ENCODE measurements around the gene ARIH1.

The ARIH1 gene

DNA sequence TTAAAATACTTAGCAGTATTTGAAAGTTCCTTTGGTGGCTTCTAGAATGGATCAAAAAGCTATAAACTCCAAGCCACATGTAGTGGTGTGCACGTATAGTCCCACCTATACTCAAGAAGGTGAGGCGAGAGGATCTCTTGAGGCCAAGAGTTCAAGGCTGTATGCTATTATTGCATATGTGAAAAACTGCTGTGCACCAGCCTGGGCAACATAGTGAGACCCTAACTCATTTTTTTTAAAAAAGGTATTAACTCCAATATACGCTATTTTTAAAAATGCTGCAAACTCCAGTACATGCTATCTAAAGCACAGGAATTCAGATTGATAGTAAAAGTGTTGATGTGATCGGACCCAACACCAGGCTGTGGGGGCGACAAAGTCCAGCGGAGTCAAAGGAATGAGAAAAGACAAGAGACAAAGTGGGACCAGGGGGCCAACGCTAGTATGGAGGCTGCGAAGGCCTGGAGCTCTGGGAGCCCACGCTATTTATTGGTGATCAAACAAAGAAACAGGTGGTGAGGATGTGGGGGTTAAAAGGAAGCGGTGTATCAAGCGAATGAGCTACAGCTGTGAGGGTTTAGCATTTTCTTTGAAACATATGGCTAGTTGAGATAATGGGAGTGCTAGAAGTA, 66.6 kb downstream of the ARIH1 start:
- DNase-seq (ENCODE audit: low read depth), result no peak

DNA sequence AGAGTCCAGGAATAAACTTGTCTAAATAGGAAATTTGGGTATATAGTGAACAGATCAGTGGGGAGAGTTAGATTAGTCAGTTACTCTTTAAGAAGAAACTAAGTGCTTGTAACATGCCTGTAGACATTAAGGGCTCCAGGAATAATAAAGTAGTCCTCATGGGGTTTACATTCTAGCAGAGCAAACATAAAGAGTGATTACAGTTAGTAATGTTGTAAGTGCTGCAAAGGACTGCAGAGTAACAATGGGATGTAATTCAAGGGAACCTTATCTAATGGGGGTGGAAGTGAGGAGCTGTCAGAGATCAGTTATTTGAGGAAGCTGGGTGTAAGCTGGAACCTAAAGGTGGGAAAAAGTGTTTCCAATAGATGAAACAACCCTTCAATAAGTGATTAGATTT, 67.5 kb downstream of the ARIH1 start:
- DNase-seq (ENCODE audit: low read depth), result no peak

DNA sequence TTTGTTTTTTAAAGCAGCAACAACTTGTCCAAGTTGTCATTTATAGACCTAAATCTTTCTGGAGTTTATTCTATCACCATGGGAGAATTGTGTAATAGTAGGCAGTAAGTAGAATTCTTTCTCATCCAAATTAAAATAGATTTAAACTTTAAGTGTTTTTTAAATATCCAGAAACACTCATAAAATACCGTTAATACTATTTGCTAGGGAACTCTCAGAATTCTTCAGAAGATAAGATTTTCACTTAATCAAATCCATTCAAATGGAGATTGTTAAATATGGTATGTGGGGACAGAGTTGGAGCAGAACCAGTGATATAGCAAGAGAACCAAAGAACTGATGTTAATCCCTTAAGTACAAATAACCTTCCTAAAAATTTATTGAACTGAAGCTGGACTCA, 71.0 kb downstream of the ARIH1 start:
- DNase-seq (ENCODE audit: low read depth), result no peak

DNA sequence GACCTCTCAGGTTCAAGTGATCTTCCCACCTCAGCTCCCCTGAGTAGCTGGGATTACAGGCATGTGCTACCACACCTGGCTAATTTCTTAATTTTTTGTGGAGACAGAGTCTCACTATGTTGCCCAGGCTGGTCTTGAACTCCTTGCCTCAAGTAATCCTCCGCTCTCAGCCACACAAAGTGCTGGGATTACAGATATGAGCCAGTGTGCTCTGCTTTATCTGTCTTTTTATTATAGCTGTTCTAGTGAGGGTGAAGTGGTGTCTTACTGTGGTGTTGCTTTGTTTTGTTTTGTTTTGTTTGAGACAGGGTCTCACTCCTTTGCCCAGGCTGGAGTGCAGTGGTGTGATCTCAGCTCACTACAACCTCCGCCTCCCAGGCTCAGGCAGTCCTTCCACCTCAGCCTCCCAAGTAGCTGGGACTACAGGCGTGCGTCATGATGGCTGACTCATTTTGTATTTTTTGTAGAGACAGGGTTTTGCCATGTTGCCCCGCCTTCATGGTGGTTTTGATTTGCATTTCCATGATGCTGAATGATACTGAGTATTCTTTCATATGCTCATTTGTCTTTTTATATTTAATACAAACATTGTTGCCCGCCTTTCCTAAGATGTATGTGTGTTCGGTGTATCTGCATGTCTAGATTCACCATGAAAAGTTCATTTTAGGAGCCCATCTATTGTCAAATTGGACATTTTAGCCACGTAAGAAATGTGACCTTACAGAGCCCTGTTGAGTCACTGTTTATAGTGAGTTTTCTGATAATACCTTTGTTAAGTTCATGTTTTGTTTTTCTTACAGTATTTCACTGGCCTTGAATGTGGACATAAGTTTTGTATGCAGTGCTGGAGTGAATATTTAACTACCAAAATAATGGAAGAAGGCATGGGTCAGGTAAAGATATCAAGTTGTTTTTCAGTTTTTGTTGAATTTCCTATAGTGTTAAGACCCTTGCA, 80.6 kb downstream of the ARIH1 start:
- DNase-seq (ENCODE audit: low read depth), result no peak

DNA sequence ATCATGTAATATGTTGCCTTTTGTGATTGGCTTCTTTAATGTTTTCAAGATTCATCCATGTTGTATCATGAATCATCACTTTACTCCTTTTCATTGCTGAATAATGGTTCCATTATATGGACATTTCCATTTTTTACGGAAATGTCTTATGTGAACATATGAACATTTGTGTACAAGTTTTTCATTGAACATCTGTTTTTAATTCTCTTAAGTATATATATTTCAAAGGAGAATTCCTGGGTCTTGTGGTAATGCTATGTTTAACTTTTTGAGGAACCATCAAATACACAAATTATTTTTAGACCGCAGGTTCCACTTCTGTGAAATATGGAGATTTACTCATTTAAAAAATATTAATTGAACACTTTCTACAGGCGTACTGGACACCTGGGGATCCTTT, 85.7 kb downstream of the ARIH1 start:
- no peak for DNase-seq (ENCODE audit: low read depth)

DNA sequence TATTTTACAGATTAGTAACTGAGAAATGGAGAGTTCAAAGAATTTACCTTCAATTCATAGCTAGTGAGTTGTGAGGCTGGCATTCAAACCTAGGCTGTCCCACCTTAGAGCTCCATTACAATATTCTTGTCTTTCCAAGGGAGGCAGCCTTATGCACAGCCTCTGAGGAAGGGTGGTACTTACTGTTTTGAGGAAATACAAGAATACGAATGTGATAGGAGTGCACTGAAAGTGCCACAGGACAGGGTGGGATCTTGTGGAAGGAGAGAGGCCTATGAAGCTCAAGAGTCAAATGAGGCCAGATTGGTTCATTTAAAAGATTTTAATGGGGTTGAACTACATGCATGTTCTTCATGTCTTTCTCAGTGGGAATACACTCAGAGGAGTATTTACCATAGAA, 86.3 kb downstream of the ARIH1 start:
- no peak for DNase-seq (ENCODE audit: low read depth)

DNA sequence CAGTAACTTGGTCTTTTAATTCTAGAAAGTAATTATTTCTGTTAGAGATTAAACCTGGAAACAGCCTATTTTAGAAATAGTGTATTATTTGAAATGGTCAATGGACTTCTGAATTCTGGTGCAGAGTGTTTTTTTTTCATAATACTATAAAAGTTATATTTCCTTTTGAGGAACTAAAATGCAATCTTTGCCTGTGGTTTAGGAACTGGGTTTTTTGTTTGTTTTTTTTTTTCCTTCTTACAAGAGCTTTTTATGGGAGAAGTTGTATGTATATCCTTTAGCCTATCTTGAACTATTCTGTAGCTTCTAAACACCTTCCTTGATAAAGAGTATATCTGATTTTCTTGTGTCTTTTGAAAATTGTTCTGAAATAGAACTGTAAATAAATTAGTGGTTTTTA, 88.3 kb downstream of the ARIH1 start:
- DNase-seq (ENCODE audit: low read depth), result no peak

DNA sequence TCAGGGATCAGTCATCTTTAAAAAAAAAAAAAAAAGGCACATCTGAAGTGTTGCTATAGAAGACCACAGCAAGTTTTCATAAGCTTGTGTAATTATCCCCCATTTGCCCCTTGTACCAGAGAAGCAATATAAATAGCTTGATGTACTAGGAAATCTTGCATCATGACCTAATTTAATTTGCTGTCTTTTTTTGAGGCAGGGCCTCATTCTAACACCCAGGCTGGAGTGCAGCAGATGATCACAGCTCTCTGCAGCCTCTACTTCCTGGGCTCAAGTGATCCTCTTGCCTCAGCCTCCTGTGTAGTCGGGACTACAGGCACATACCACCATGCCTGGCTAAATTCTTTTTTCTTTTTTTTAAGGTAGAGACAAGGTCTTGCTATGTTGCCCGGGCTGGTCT, 88.7 kb downstream of the ARIH1 start:
- no peak for DNase-seq (ENCODE audit: low read depth)

DNA sequence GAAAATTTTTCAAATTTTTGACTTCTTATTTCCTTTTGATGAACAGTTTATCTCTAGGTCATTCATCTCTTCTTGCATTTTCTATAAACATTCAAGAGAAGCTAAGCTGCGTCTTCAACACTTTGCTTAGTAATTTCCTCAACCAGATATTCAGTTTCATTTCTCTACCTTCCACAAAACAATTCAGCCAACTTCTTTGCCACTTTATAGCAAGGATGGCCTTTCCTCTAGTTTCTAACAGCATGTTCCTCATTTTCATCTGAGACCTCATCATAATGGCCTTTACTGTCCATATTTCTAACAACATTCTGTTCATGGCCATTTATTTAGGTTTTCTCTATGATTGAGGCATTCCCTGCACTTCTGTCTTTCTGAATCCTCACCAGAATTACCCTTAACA, 90.0 kb downstream of the ARIH1 start:
- no peak for DNase-seq (ENCODE audit: low read depth)

DNA sequence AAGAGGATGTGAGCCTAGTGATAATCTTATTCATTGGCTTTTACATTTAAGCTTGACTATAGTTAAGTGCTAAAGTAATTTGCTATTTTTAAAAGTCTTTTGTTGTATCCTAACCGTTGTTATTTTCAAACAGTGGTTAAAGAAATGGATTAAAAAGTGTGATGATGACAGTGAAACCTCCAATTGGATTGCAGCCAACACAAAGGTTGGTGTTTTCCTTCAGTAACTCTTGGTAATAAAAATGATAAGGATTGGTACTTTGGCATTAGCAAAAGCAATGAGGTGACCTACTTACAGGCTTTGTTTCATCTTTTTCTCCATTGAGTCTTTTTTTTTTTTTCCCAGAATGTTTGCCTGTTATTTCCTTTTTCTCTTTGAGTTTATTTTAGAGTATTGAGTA, 92.8 kb downstream of the ARIH1 start:
- DNase-seq (ENCODE audit: low read depth), result no peak

DNA sequence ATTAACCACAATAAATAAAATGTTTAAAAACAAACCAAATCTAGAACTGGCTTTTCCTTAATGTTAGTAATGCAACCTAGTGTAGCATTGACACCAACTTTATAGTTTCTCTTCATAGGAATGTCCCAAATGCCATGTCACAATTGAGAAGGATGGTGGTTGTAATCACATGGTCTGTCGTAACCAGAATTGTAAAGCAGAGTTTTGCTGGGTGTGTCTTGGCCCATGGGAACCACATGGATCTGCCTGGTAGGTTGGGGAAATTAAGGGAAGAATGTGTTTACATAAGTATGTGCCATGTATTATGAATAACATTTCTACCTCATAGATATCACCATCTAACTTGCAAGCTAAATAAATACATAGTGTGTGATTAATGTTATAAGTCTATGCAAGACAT, 95.9 kb downstream of the ARIH1 start:
- no peak for DNase-seq (ENCODE audit: low read depth)

DNA sequence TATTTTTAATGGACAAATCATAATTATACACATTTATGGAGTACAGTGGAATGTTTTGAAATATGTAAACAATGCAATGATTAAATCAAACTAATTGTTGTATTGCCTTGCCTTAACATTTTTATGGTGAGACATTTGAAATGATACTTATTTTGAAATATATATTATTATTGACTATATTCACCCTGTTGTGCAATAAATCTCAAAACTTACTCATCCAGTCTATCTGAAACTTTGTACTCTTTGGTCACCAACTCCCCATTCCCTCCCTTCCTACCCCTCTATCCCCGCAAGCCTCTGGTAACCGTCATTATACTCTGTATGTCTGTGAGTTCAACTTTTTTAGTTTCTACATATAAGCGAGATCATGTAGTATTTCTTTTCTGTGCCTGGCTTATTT, 105.7 kb downstream of the ARIH1 start:
- DNase-seq (ENCODE audit: low read depth), result no peak

DNA sequence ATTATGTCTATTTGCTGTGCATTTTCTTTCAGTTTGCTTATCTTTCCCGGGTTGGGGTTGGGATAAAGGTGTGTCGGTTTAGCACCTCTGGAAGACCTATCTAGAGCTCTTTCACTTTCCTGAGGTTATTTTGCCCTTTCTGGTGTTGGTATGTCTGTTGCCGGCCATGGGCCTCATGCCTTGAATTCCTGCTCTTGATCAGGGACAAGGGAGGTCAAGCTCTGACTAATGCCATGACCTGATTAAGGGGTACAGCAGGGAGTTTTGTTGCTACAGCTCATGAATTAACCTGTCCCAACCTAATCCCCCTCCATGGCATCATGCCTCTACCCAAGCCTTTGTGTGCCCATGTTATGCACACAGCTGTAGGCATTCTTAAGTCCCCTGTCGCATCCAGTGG, 109.9 kb downstream of the ARIH1 start:
- no peak for DNase-seq (ENCODE audit: low read depth)

DNA sequence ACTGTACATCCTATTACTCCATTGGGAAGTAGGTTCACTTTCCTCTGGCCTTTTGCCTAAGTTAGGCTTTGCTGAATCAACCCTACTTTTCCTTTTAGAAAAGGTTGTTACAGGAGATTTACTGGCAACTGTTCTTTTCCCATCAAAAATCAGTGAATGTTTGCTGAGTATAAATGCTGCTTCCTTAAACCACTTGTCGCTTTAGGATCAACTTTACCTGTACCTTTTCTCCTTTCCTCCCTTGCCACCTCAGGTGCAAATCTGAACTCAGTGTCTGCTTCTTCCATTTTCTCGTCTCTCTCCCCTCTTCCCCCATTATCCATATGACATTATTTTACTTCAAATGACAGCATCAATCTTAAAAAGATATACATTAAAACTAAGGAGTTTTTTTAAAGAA, 110.9 kb downstream of the ARIH1 start:
- DNase-seq (ENCODE audit: low read depth), result no peak

DNA sequence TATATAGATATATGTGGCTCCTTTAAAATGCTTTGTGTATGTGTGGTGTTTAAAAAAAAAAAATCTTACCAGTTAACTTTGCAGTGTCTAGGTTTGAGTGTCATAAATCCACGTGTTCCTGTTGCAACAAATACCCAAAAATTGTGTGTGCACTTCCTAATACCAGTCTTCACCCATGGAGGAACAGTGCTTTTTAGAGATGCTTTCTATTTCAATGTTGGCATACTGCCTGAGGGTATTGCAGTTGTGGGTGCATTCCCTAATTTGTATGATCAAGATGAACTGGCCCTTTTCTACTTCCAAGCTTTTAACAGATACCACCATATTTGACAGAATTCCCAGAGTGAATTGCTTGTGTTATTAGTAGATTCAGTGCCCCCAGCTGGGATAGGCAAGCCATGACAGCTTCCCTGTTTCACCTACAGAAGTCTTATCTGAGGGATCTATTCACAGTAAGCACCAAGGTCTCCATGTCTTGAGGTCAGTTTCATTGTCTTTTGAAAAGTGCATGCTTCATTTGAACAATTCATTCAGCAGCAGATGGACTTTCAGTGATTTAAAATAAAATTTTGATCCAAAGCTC, 111.4 kb downstream of the ARIH1 start:
- no peak for DNase-seq (ENCODE audit: low read depth)

DNA sequence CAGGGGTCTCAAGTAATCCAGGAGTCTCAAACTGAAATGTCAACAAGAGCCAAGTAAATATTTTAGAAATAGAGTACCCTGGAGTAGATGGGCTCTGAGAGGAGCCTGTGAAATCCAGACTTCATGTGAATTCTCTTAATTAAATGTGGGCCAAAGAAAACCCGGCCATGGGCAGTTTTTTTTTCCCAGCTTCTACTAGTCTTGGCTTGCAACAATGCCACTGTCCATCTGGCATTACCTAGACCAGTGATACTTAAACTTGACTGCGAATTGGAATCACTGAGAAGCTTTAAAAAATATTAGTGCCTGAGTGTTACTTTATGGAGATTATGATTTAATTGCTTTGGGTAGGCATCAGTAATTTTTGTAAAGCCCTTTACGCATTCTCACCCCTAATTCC, 114.0 kb downstream of the ARIH1 start:
- no peak for DNase-seq (ENCODE audit: low read depth)

DNA sequence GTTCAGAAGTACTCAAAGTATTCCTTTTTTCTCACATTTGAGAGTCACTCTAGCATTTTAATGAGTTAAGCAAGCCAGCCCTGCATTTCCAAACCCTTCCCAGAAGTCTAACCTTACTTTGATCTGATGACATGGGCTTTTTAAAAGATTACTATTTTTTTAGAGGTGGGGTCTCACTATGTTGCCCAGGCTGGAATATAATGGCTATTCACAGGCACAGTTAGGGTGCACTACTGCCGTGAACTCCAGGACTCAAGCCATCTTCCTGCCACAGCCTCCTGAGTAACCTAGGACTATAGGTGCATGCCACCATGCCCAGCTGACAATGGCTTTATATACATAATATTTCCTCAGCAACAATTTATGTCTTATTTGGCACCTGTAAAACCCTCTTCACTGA, 116.3 kb downstream of the ARIH1 start:
- DNase-seq (ENCODE audit: low read depth), result no peak

DNA sequence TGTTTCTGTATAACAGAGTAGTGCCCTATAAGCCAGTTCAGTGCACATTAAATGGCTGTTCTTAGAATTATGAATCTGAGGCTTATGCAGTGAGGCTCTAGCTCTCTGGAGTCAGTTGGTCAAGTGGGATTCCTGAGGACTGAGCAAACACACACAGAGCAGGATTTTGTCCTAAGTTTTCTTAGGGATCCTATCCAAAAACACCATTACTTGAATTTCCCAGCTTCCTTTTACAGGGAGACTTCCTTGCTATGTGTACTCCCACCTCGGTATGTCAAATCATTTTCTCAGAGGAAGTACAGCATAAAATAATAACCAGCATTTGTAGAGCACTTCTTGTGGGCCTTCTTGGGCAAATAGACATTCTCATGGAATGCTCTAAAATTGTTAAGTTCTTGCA, 117.2 kb downstream of the ARIH1 start:
- DNase-seq (ENCODE audit: low read depth), result no peak

DNA sequence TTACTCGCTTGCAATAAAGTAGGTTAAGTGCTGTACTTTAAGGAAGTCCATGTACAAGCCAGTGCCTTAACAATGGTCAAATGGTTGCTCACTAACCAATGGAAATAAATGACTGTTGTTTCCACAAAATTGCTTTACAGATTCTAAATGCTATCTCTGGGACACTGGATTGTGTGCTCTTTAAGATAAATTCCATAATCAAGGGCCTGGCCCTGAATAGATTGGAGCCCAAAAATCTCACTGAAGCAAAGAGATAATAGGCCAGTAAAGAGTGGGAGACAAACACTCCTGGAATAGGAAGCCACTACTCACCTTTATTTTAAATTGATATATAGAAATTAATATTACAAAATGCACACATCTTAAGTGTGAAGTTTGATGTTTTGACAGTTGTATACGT, 118.0 kb downstream of the ARIH1 start:
- no peak for DNase-seq (ENCODE audit: low read depth)

DNA sequence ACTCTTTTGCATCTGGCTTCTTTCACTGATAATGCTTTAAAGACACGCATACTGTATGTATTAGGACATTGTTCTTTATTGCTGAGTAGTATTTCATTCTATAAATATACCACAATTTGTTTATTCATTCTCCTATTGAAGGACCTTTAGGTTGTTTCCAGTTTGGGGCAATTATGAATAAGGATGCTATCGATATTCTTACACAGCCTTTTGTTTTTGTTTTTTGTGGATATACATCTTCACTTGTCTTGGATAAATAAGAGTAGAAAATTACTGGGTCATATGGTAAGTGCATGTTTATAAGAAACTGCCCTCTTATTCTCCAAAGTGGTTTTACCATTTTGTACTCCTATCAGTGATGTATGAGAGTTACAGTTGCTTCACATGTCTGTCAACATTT, 118.5 kb downstream of the ARIH1 start:
- DNase-seq (ENCODE audit: low read depth), result no peak

DNA sequence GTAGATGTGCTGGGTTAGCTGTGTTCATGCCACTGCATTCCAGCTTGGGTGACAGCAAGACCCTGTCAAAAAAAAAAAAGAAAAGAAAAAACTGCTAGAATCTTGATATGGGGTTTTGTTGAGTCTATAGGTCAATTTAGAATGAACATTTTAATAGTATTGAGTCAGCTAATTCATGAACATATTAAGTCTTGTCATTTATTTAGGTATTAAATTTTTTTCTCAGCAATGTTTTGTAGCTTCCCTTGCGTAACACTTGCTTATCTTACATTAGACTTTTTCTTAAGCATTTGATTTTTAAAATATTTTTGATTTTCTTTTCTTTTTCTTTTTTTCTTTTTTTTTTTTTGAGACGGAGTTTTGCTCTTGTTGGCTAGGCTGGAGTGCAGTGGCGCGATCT, 119.7 kb downstream of the ARIH1 start:
- no peak for DNase-seq (ENCODE audit: low read depth)

DNA sequence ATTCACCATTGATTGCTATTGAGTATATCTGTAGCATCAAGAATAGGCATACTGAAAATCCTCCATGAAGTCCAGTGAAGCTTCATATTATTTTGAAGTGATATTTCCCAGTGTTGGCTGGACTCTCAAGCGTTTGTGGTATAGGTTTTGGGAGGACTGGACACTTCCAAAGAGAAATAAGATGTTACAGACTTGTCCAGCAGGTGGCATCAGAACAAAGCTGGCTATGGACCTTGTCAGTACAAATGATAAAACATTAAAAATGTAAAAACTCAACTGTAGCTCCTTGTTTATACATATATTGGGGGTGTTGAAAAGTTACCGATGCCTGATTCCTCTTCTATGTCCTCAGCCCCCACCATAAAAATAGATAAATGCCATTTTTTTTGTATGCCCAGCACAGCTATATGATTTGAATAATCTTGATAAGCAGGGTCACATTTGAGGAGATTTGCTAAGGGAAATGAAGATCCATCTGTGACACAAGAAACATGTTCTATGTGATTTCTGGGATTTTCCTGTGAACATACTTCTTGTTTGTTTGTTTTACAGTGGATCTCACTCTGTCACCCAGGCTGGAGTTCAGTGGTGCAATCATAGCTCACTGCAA, 125.8 kb downstream of the ARIH1 start:
- DNase-seq (ENCODE audit: low read depth), result no peak

DNA sequence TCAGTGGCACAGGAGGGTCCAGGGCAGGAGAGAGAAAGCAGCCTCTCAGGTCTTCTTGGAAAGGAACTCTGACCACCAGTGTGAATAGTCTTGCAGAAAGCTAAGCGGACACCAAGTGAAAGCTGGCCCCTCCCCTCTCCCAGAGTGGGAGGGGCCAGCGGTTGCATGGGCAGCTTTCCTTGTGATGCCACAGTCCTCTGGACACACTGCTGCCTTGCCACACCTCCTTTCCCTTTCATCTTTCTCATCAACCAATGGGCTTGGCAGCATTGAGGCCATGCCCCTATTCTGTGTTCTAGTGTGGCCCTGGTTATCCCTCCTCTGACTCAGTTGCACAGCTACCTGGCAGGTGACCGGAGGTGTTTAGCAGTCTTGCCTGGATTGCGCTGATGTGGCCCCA, 130.7 kb downstream of the ARIH1 start:
- DNase-seq (ENCODE audit: low read depth), result no peak

Measured in stimulated activated CD8-positive, alpha-beta memory T cell treated with anti-CD3 and anti-CD28 coated beads, Interleukin-12 subunit alpha, Interleukin-12 subunit beta, amount 100 ng/mL, for 1 hour (primary cell).